IMR-90 (cell line): Measurements from ENCODE around the gene FOXP1. TPM values are rescaled to one million over a fixed set of nuclear protein-coding genes. Genes with fewer than 3 reads are reported as not detected.
"Not testable (repeated sequence)": the region's sequence is repeated elsewhere in the genome, so short reads cannot be mapped to it uniquely, and the experiment has no call there.

Experiments used
- ATAC-seq: fragments of 200-7000 bp; cut with Tn5 transposase; 2 replicates; pipeline ENCODE4 v1.9.1; 2020; ENCODE audit warnings: low read depth, mild to moderate bottlenecking, moderate library complexity
- BruUV-seq: library from RNA; stranded (reverse); fragments of 400-500 nt; replicated peaks from 2 replicates; lab custom pipeline; 2021; lab: Mats Ljungman, UMichigan
- CTCF ChIA-PET: fragments of 300-600 bp; formaldehyde crosslinking; extraction: SDS; loops from one replicate; lab custom pipeline; 2021; ENCODE audit warnings: antibody characterized with exemption; lab: Yijun Ruan, JAX
- POLR2A ChIA-PET: fragments of 300-600 bp; sonication (Branson Sonifier 250); formaldehyde crosslinking; loops from one replicate; lab custom pipeline; 2022; ENCODE audit warnings: antibody characterized with exemption; ENCODE audit not compliant: unreplicated experiment; lab: Charles Lee
- DNase-seq: peaks from one replicate; pipeline ENCODE4 v3.0.0; 2013
- H2AFZ ChIP-seq: replicated peaks from 2 replicates; pipeline ENCODE3; 2013; ENCODE audit warnings: low read length, mild to moderate bottlenecking; ENCODE audit not compliant: poor library complexity
- H2AK5ac ChIP-seq: 2 replicates; pipeline ENCODE4 v1.6.1; 2013; ENCODE audit warnings: low read depth, low read length, inconsistent platforms
- H2AK9ac ChIP-seq: replicated peaks from 2 replicates; pipeline ENCODE3; 2013; ENCODE audit warnings: mild to moderate bottlenecking, low read depth, low read length, moderate library complexity; ENCODE audit not compliant: poor library complexity
- H2BK120ac ChIP-seq: 2 replicates; pipeline ENCODE4 v1.6.1; 2013; ENCODE audit warnings: low read depth, low read length, inconsistent platforms
- H2BK15ac ChIP-seq: 3 replicates; pipeline ENCODE4 v1.6.1; 2013; ENCODE audit warnings: low read depth, low read length, inconsistent platforms
- H2BK20ac ChIP-seq: 2 replicates; pipeline ENCODE4 v1.6.1; 2013; ENCODE audit warnings: low read depth, mild to moderate bottlenecking, inconsistent platforms, low read length, moderate library complexity
- H2BK5ac ChIP-seq: 2 replicates; pipeline ENCODE4 v1.6.1; 2013; ENCODE audit warnings: mild to moderate bottlenecking, low read depth, low read length, inconsistent platforms; ENCODE audit not compliant: poor library complexity, severe bottlenecking
- H3K14ac ChIP-seq: replicated peaks from 2 replicates; pipeline ENCODE4 v1.6.1; 2013; ENCODE audit warnings: low read depth, low read length, inconsistent platforms
- H3K18ac ChIP-seq: 2 replicates; pipeline ENCODE4 v1.6.1; 2013; ENCODE audit warnings: low read depth, low read length, control low read depth
- H3K23ac ChIP-seq: 2 replicates; pipeline ENCODE4 v1.6.1; 2013; ENCODE audit warnings: low read depth, low read length, inconsistent platforms
- H3K27ac ChIP-seq: 2 replicates; pipeline ENCODE4 v1.5.1; 2013; ENCODE audit warnings: mild to moderate bottlenecking, control low read depth, low read length; ENCODE audit not compliant: insufficient read depth
- H3K27me3 ChIP-seq: 2 replicates; pipeline ENCODE4 v1.6.1; 2013; ENCODE audit warnings: low read length; ENCODE audit not compliant: control insufficient read depth, insufficient read depth
- H3K36me3 ChIP-seq: 2 replicates; pipeline ENCODE4 v1.6.1; 2013; ENCODE audit warnings: low read length, mixed read lengths; ENCODE audit not compliant: control insufficient read depth, insufficient read depth
- H3K4ac ChIP-seq: 2 replicates; pipeline ENCODE4 v1.6.1; 2013; ENCODE audit warnings: low read depth, low read length, inconsistent platforms
- H3K4me1 ChIP-seq: 2 replicates; pipeline ENCODE4 v1.6.1; 2013; ENCODE audit warnings: low read length, mixed read lengths; ENCODE audit not compliant: control insufficient read depth, insufficient read depth
- H3K4me2 ChIP-seq: 2 replicates; pipeline ENCODE4 v1.6.1; 2013; ENCODE audit warnings: low read depth, mild to moderate bottlenecking, control low read depth, low read length, moderate library complexity
- H3K4me3 ChIP-seq: 2 replicates; pipeline ENCODE4 v1.5.1; 2013; ENCODE audit warnings: low read depth, mild to moderate bottlenecking, control low read depth, low read length, moderate library complexity; ENCODE audit not compliant: insufficient read depth
- H3K56ac ChIP-seq: 2 replicates; pipeline ENCODE4 v1.6.1; 2013; ENCODE audit warnings: low read length, inconsistent platforms; ENCODE audit not compliant: insufficient read depth; ENCODE audit errors: extremely low read depth
- H3K79me1 ChIP-seq, 2 experiments: 2 replicates each; pipeline ENCODE4 v1.6.1; 2013; ENCODE audit warnings: low read length in 2 of 2, inconsistent platforms in 1 of 2, low read depth in 1 of 2
- H3K9ac ChIP-seq: 2 replicates; pipeline ENCODE4 v1.6.1; 2013; ENCODE audit warnings: low read depth, low read length, control low read depth
- H3K9me1 ChIP-seq: 2 replicates; pipeline ENCODE4 v1.6.1; 2013; ENCODE audit warnings: low read length, inconsistent platforms; ENCODE audit not compliant: insufficient read depth
- H3K9me3 ChIP-seq: 2 replicates; pipeline ENCODE4 v1.6.1; 2013; ENCODE audit warnings: low read length; ENCODE audit not compliant: control insufficient read depth, insufficient read depth
- H4K20me1 ChIP-seq: 2 replicates; pipeline ENCODE4 v1.6.1; 2013; ENCODE audit warnings: low read length, inconsistent platforms; ENCODE audit not compliant: insufficient read depth
- H4K5ac ChIP-seq: 2 replicates; pipeline ENCODE4 v1.6.1; 2013; ENCODE audit warnings: mild to moderate bottlenecking, low read depth, low read length, control low read depth
- H4K8ac ChIP-seq, 2 experiments: 2 replicates each; pipeline ENCODE4 v1.6.1; 2013; ENCODE audit warnings: low read depth in 2 of 2, low read length in 2 of 2, control low read depth in 1 of 2, inconsistent platforms in 1 of 2
- H4K91ac ChIP-seq: 2 replicates; pipeline ENCODE4 v1.6.1; 2013; ENCODE audit warnings: low read depth, low read length, inconsistent platforms; ENCODE audit not compliant: insufficient read depth
- BHLHE40 ChIP-seq: fragments of 150-350 bp; IDR thresholded peaks from 2 replicates; pipeline ENCODE4 v1.6.1; 2016; ENCODE audit warnings: mild to moderate bottlenecking, low read depth, low read length
- CHD1 ChIP-seq: IDR thresholded peaks from 2 replicates; pipeline ENCODE4 v1.6.1; 2012; ENCODE audit warnings: low read depth, low read length, improper control_type of control experiment
- FOS ChIP-seq: fragments of 150-350 bp; IDR thresholded peaks from 2 replicates; pipeline ENCODE4 v1.6.1; 2016; ENCODE audit warnings: low read depth, low read length
- MAFK ChIP-seq: IDR thresholded peaks from 2 replicates; pipeline ENCODE4 v1.6.1; 2012; ENCODE audit warnings: low read depth, low read length, improper control_type of control experiment
- MXI1 ChIP-seq: IDR thresholded peaks from 2 replicates; pipeline ENCODE4 v1.6.1; 2012; ENCODE audit warnings: low read depth, mild to moderate bottlenecking, low read length, moderate library complexity, borderline replicate concordance
- RAD21 ChIP-seq: IDR thresholded peaks from 2 replicates; pipeline ENCODE4 v1.6.1; 2012; ENCODE audit warnings: low read length, improper control_type of control experiment
- RCOR1 ChIP-seq: IDR thresholded peaks from 2 replicates; pipeline ENCODE4 v1.6.1; 2012; ENCODE audit warnings: mild to moderate bottlenecking, low read length, improper control_type of control experiment; ENCODE audit not compliant: insufficient replicate concordance
- WGBS, 2 experiments: methylation state at CpG; one replicate each; pipeline versions ENCODE4 v1.1.5 to v1.1.7; 2013; ENCODE audit warnings: missing lambda C conversion rate in 2 of 2; ENCODE audit not compliant: insufficient read length in 1 of 2; ENCODE audit errors: extremely low coverage in 2 of 2; 5-methylcytosine and 5-hydroxymethylcytosine counted together
- dilution Hi-C: fragments of 300-500 bp; cut with HindIII; formaldehyde crosslinking; loops from one replicate; pipeline ENCODE4 v1.14.3; 2018; ENCODE audit warnings: low sequenced_read_pairs; ENCODE audit not compliant: unreplicated experiment
- in situ Hi-C: fragments of 300-500 bp; cut with MboI; formaldehyde crosslinking; loops from 3 replicates; pipeline ENCODE4 v1.14.3; 2019; ENCODE audit warnings: low sequenced_read_pairs, inconsistent platforms, mixed read lengths
- intact Hi-C: fragments of 100-400 bp; cut with micrococcal nuclease; formaldehyde crosslinking; loops from 2 replicates; pipeline ENCODE4 v1.10.0; 2022
- polyA plus RNA-seq, 3 experiments: library from polyadenylated mRNA; depleted of rRNA; stranded (reverse); fragments of >200 nt; gene quantifications; 2 replicates each; pipeline ENCODE4 v1.2.3, GENCODE V29; 2012; ENCODE audit warnings: low replicate concordance in 1 of 3
- total RNA-seq: library from RNA; depleted of rRNA; stranded (reverse); fragments of >200 nt; gene quantifications from 2 replicates; pipeline ENCODE4 v1.2.3, GENCODE V29; 2012

Gene FOXP1
- total and polyA plus RNA-seq, 2 of the 4 experiments (the other 2 are of a cell fraction), result 37.0 to 132 TPM

DNA sequence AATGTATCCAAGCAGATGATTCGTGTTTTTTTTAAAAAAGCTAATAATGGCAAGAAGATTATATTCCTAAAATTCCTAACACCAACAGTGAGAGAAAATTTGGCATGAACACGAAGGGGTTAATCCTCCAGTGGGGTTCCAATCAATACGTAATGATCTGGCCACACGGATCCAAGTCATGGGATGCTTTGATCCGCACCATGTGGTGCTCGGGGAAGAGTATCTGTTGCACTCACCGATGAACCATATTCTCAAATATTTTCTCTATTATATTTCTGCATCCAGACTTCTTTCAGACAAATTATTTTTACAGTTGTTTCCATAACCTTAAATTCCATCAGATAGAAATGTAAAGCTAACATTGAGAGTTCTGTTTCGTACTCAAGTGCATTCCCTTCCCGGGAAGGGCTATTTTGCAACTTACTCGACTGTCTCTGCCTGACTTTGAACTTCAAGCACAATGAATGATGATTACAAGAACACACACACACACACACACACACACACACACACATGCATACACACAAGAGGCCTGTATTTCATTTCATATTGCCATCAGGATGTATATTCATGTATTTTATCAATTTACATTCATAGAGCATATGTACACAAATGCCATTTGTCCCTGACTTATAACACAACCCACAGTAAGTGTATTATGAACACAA lies 567.2 kb downstream of the FOXP1 start:
- Histone ChIP-seq H3K9me1 (no peaks in the 10 kb centered on the region), H3K56ac (no peak overlapping the region), H3K18ac (no peak overlapping the region), H2AK9ac (no peak overlapping the region), H3K27me3 (no peaks in the 10 kb centered on the region), H4K5ac (peak overlapping the region; percentile 77; the same call in 1 of the 2 replicates), H3K23ac (no peak overlapping the region), H3K4ac (no peak overlapping the region), H2BK15ac (no peak overlapping the region), H2BK5ac (no peak overlapping the region), H3K4me2 (no peak overlapping the region), H4K20me1 (peaks cover 15% of the 10 kb centered on the region; the same call in 1 of the 2 replicates), H2BK120ac (no peak overlapping the region), H3K79me1 (peaks cover 26 to 42% of the 10 kb centered on the region in 2 experiments), H4K91ac (no peak overlapping the region), H2AK5ac (no peak overlapping the region), H3K27ac (no peak overlapping the region), H3K9me3 (no peaks in the 10 kb centered on the region), H2AFZ (no peak overlapping the region), H3K36me3 (peaks cover 15% of the 10 kb centered on the region), H3K9ac (no peak overlapping the region), H3K4me1 (peaks cover 1% of the 10 kb centered on the region; the same call in 1 of the 2 replicates), H3K4me3 (no peak overlapping the region), H2BK20ac (no peak overlapping the region), H4K8ac (0 out of 4 replicates have a peak overlapping the region, but pooled peaks of 1 of the 2 experiments have one; percentile 29), H3K14ac (no peak overlapping the region)
- in situ Hi-C loops, result no loop called here
- DNase-seq (no peak), ATAC-seq (no peak)
- ChIA-PET POLR2A (no interaction called here), CTCF (interaction anchor here (0.7 kb wide), 1 partner anchor 665 kb away, joined by 3 read pairs; no protein-coding TSS in a partner anchor)
- intact Hi-C loops, result no loop called here
- TF ChIP-seq CHD1 (no peak), MXI1 (no peak), MAFK (no peak), FOS (no peak), RCOR1 (no peak), BHLHE40 (no peak), RAD21 (no peak)
- WGBS, 2 experiments, result 73% methylated on average over 3 of the region's 10 CpGs; no CpG with 5 or more reads in 1 of the 2 experiments
- BruUV-seq, result no TSS peak
- dilution Hi-C loops, result no loop called here

DNA sequence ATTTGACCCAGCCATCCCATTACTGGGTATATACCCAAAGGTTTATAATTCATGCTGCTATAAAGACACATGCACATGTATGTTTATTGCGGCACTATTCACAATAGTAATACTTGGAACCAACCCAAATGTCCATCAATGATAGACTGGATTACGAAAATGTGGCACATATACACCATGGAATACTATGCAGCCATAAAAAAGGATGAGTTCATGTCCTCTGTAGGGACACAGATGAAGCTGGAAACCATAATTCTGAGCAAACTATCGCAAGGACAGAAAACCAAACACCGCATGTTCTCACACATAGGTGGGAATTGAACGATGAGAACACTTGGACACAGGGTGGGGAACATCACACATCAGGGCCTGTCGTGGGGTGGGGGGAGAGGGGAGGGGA lies 568.9 kb downstream of the FOXP1 start:
- H2AK5ac ChIP-seq, H2AFZ ChIP-seq, H4K91ac ChIP-seq, intact Hi-C loops, H3K27me3 ChIP-seq, H4K8ac ChIP-seq, H3K4me3 ChIP-seq, H3K23ac ChIP-seq, H2BK20ac ChIP-seq, H3K9me3 ChIP-seq, H3K9ac ChIP-seq, H3K9me1 ChIP-seq, ATAC-seq, BruUV-seq, H3K14ac ChIP-seq, POLR2A ChIA-PET, H3K56ac ChIP-seq, H2BK120ac ChIP-seq, H2BK5ac ChIP-seq, CTCF ChIA-PET, H3K4me2 ChIP-seq, H2AK9ac ChIP-seq, H3K4me1 ChIP-seq, H3K4ac ChIP-seq, in situ Hi-C loops, H2BK15ac ChIP-seq, H3K18ac ChIP-seq, H3K27ac ChIP-seq, H4K5ac ChIP-seq, dilution Hi-C loops, DNase-seq: not testable (repeated sequence)
- peaks cover 17% of the 10 kb centered on the region for H3K36me3 ChIP-seq
- H3K79me1 ChIP-seq, result peaks cover 27 to 46% of the 10 kb centered on the region in 2 experiments
- WGBS, 2 experiments, result 100% methylated on average over 1 of the region's 6 CpGs; no CpG with 5 or more reads in 1 of the 2 experiments
- H4K20me1 ChIP-seq, result peaks cover 21% of the 10 kb centered on the region; the same call in 1 of the 2 replicates
